Omental fat pad (tissue), 4 donors: ENCODE data around the gene BCLAF3. TPM values are rescaled to one million over a fixed set of nuclear protein-coding genes. Genes with fewer than 3 reads are reported as not detected.

Experiments used
- ATAC-seq: fragments of 150-250 bp; one replicate; pipeline ENCODE4 v1.9.1; 2016; ENCODE audit warnings: mild to moderate bottlenecking, moderate library complexity; ENCODE audit not compliant: low FRiP score
- DNase-seq: peaks from one replicate; pipeline ENCODE4 v3.0.0-alpha.2; 2019; ENCODE audit warnings: low spot score
- small RNA-seq: library from RNA; depleted of rRNA; stranded (forward); fragments of <200 nt; gene quantifications from one replicate; pipeline ENCODE3, GENCODE V24; 2016
- total RNA-seq, 4 donors: library from RNA; depleted of rRNA; stranded (reverse); fragments of >200 nt; gene quantifications; one replicate each; pipeline ENCODE4 v1.1.0, GENCODE V29; 2016
- TF ChIP-seq, protein P1 (sequence below), 3 donors: fragments of 450-650 bp; IDR thresholded peaks; one replicate each; pipeline ENCODE4 v1.5.1; 2016 to 2017; ENCODE audit warnings: antibody characterized with exemption in 3 of 3, mild to moderate bottlenecking in 3 of 3, moderate library complexity in 2 of 3

The BCLAF3 gene
- total RNA-seq, 4 donors from 2014 or later, result 5.4 to 19.5 (median 6.0) TPM

- DNase-seq (no peak), ATAC-seq (no peak)
- TF ChIP-seq, protein P1, sequence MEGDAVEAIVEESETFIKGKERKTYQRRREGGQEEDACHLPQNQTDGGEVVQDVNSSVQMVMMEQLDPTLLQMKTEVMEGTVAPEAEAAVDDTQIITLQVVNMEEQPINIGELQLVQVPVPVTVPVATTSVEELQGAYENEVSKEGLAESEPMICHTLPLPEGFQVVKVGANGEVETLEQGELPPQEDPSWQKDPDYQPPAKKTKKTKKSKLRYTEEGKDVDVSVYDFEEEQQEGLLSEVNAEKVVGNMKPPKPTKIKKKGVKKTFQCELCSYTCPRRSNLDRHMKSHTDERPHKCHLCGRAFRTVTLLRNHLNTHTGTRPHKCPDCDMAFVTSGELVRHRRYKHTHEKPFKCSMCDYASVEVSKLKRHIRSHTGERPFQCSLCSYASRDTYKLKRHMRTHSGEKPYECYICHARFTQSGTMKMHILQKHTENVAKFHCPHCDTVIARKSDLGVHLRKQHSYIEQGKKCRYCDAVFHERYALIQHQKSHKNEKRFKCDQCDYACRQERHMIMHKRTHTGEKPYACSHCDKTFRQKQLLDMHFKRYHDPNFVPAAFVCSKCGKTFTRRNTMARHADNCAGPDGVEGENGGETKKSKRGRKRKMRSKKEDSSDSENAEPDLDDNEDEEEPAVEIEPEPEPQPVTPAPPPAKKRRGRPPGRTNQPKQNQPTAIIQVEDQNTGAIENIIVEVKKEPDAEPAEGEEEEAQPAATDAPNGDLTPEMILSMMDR (IDR thresholded peaks at IDR 0.05), result no peak
Observed at GRCh38 chrX:19949340-19949739, 41.5 kb downstream of the BCLAF3 start.

DNA sequence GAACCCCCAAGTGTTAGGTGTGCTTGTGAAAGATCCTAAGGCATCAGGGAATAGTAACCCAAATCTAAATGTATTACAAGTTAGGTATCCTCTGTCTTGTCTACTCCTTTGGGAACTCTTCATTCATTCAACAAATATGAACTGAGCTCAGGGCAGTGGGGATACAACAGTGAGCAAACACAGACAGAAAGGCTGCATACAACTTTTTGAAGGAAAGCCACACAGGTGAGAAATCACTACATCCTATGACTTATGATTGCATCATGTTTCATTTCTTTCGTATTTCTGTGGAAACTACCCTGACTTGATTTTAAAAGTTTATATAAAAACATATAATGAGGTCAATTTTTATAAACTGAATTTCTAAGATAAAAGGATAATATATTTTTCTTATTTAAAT lies 43.2 kb downstream of the BCLAF3 start:
- ATAC-seq, result no peak
- TF ChIP-seq, protein P1 (IDR thresholded peaks at IDR 0.05), result no peak
- no peak for DNase-seq

Small RNA genes within 50 kb of the gene (small RNA-seq; reads per million reads assigned to genes)
- gene MIR23C, result not detected
- gene RF00019, result not detected

Other genes starting within 250 kb of the BCLAF3 start
- 10 to 100 TPM; 41.1 to 58.6 (median 47.2) TPM for gene SH3KBP1, start 103.5 kb downstream of the BCLAF3 start, total RNA-seq
- under 1 TPM in 2 of 4 donors, not detected in 2; 0.19 to 0.38 TPM for gene MAP7D2, start 125.8 kb upstream of the BCLAF3 start, total RNA-seq
- 10 to 100 TPM; 37.5 to 62.1 (median 55.2) TPM for gene EIF1AX, start 150.8 kb upstream of the BCLAF3 start, total RNA-seq